B cell (primary cell): ENCODE measurements around the gene GPHN. TPM values are rescaled to one million over a fixed set of nuclear protein-coding genes. Genes with fewer than 3 reads are reported as not detected.

Source experiments
- ATAC-seq: fragments of 200-7000 bp; cut with Tn5 transposase; one replicate; pipeline ENCODE4 v1.10.0; 2021; ENCODE audit warnings: low read depth, mild to moderate bottlenecking, moderate number of reproducible peaks, moderate library complexity
- CTCF ChIA-PET: fragments of 350-600 bp; sonication (Branson Sonifier 250); formaldehyde crosslinking; loops from one replicate; lab custom pipeline; 2021; ENCODE audit warnings: antibody characterized with exemption, inconsistent platforms; lab: Charles Lee
- POLR2A ChIA-PET: fragments of 350-600 bp; sonication (Branson Sonifier 250); formaldehyde crosslinking; loops from one replicate; lab custom pipeline; 2021; ENCODE audit warnings: antibody characterized with exemption; lab: Charles Lee
- DNase-seq: peaks from one replicate; pipeline ENCODE4 v3.0.0; 2013
- H2AFZ ChIP-seq: 2 replicates; pipeline ENCODE4 v1.6.1; 2012; ENCODE audit warnings: mild to moderate bottlenecking, low read depth, low read length; ENCODE audit not compliant: insufficient read depth, poor library complexity, severe bottlenecking
- H3K27ac ChIP-seq, 2 donors: 1 replicate in 1 of 2; 2 replicates in 1 of 2; pipeline ENCODE4 v1.5.1; 2012 to 2013; ENCODE audit warnings: low read length in 2 of 2, mild to moderate bottlenecking in 2 of 2, moderate library complexity in 1 of 2
- H3K27me3 ChIP-seq, 4 experiments: fragments of 200-600 bp in 1 of 4; sonication (generic) in 1 of 4; replicated peaks in 1 of 4; 1 replicate in 2 of 4; 2 replicates in 2 of 4; pipeline versions ENCODE4 v1.6.1 to v1.7.0; 2013 to 2016; ENCODE audit warnings: low read length in 3 of 4, mild to moderate bottlenecking in 2 of 4, mixed read lengths in 1 of 4, moderate library complexity in 1 of 4; ENCODE audit not compliant: insufficient read depth in 4 of 4, control insufficient read depth in 3 of 4; ENCODE audit errors: control extremely low read depth in 1 of 4
- H3K36me3 ChIP-seq, 2 experiments: replicated peaks in 1 of 2; 1 replicate in 1 of 2; 2 replicates in 1 of 2; pipeline versions ENCODE4 v1.6.1 to v1.7.1; 2013; ENCODE audit warnings: low read length in 1 of 2; ENCODE audit not compliant: insufficient read depth in 2 of 2, control insufficient read depth in 1 of 2; ENCODE audit errors: control extremely low read depth in 1 of 2, extremely low read depth in 1 of 2
- H3K4me1 ChIP-seq, 2 donors: fragments of 200-600 bp in 1 of 2; sonication (generic) in 1 of 2; 1 replicate in 1 of 2; 2 replicates in 1 of 2; pipeline versions ENCODE4 v1.5.1 to v1.6.1; 2013 to 2017; ENCODE audit warnings: low read length in 2 of 2; ENCODE audit not compliant: control insufficient read depth in 2 of 2, insufficient read depth in 2 of 2
- H3K4me2 ChIP-seq: replicated peaks from 2 replicates; pipeline ENCODE3; 2012; ENCODE audit warnings: mild to moderate bottlenecking, low read depth, low read length; ENCODE audit not compliant: poor library complexity, severe bottlenecking
- H3K4me3 ChIP-seq, 5 experiments: fragments of 200-600 bp in 1 of 5; sonication (generic) in 1 of 5; 1 replicate in 3 of 5; 2 replicates in 2 of 5; pipeline versions ENCODE4 v1.5.1 to v1.7.0; 2011 to 2016; ENCODE audit warnings: low read length in 4 of 5, mild to moderate bottlenecking in 4 of 5, low read depth in 2 of 5, control low read depth in 1 of 5, moderate library complexity in 1 of 5; ENCODE audit not compliant: insufficient read depth in 1 of 5; ENCODE audit errors: control extremely low read depth in 1 of 5, extremely low read depth in 1 of 5
- H3K79me2 ChIP-seq: fragments of 200-600 bp; sonication (generic); one replicate; pipeline ENCODE4 v1.6.0; 2016; ENCODE audit warnings: low read length; ENCODE audit not compliant: control insufficient read depth, insufficient read depth
- H3K9ac ChIP-seq: fragments of 200-600 bp; sonication (generic); 2 replicates; pipeline ENCODE4 v1.6.1; 2017; ENCODE audit warnings: mild to moderate bottlenecking, low read length, moderate library complexity
- H3K9me3 ChIP-seq, 3 donors: one replicate each; pipeline versions ENCODE4 v1.6.1 to v1.7.1; 2013; ENCODE audit warnings: low read length in 2 of 3; ENCODE audit not compliant: control insufficient read depth in 2 of 3, insufficient read depth in 1 of 3; ENCODE audit errors: control extremely low read depth in 1 of 3
- H4K20me1 ChIP-seq: 2 replicates; pipeline ENCODE4 v1.6.0; 2012; ENCODE audit warnings: mild to moderate bottlenecking, low read length; ENCODE audit not compliant: insufficient read depth, control insufficient read depth, poor library complexity, severe bottlenecking
- H3K27ac Mint-ChIP-seq: one replicate; pipeline ENCODE4 v1.8.0; 2021; ENCODE audit warnings: mixed read lengths
- H3K27me3 Mint-ChIP-seq: one replicate; pipeline ENCODE4 v1.8.0; 2021; ENCODE audit warnings: mixed read lengths
- H3K4me1 Mint-ChIP-seq: one replicate; pipeline ENCODE4 v1.8.0; 2021; ENCODE audit warnings: mixed read lengths
- H3K4me3 Mint-ChIP-seq: one replicate; pipeline ENCODE4 v1.8.0; 2021; ENCODE audit warnings: mixed read lengths
- H3K9me3 Mint-ChIP-seq: one replicate; pipeline ENCODE4 v1.8.0; 2022; ENCODE audit warnings: mixed read lengths; ENCODE audit not compliant: insufficient read depth
- CTCF ChIP-seq: fragments of 200-600 bp; IDR thresholded peaks from one replicate; pipeline ENCODE4 v1.8.0; 2022; ENCODE audit warnings: antibody characterized with exemption, mild to moderate bottlenecking
- EZH2 ChIP-seq: IDR thresholded peaks from 2 replicates; pipeline ENCODE4 v1.6.1; 2012; ENCODE audit warnings: borderline replicate concordance, low read depth, mild to moderate bottlenecking, moderate library complexity, low read length; ENCODE audit not compliant: insufficient read depth, poor library complexity, severe bottlenecking
- WGBS: methylation state at CpG from one replicate; pipeline ENCODE4 v1.1.5; 2013; ENCODE audit warnings: missing lambda C conversion rate; ENCODE audit not compliant: insufficient coverage; 5-methylcytosine and 5-hydroxymethylcytosine counted together
- intact Hi-C: fragments of 100-400 bp; cut with micrococcal nuclease; formaldehyde crosslinking; loops from one replicate; pipeline ENCODE4 v1.10.0; 2022
- polyA plus RNA-seq: library from polyadenylated mRNA; depleted of rRNA; stranded (reverse); fragments of >200 nt; gene quantifications from 2 replicates; pipeline ENCODE4 v1.2.3, GENCODE V29; 2012
- total RNA-seq, 2 donors: library from RNA; stranded (reverse); fragments of 120-200 nt in 1 of 2; gene quantifications; 1 replicate in 1 of 2; 2 replicates in 1 of 2; pipeline versions ENCODE4 v1.2.3 to v1.2.4, GENCODE V29; 2013 to 2022

GPHN gene
- total and polyA plus RNA-seq, 2 donors (not counting 1 experiment from before 2014, with no cell fraction given) = 3.4 to 18.0 TPM

DNA sequence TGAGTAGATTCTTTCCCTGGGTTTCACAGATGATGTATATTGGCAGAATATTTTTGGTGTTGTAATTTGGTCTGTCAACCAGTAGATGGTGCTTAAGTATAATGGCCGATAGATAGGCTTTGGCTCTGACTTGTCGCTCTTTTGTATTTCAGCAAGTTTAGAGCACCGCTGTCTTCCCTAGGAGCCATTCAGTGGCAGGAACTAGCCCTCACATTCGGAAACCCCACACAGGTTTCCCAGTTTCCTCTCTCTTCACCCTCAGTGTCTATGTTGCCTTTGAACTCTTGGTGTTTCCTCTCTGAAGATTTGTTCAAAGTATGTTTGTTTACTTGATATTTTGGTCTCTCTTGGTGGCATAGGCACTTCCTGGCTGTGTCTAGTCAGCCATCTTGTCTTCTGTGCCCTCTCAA, 102.2 kb downstream of the GPHN start:
- ChIA-PET CTCF (interaction anchor here (0.5 kb wide), 1 partner anchor 322 kb away, joined by 3 read pairs; no protein-coding TSS in a partner anchor), POLR2A (no interaction called here)
- ATAC-seq = no peak
- no peaks in the 10 kb centered on the region for H4K20me1 ChIP-seq
- no peaks in the 10 kb centered on the region for H3K4me1 ChIP-seq
- peak; percentile 5 for DNase-seq
- intact Hi-C loops = no loop called here
- no peak overlapping the region for H2AFZ ChIP-seq
- no peaks in the 10 kb centered on the region for H3K27me3 Mint-ChIP-seq
- H3K9me3 Mint-ChIP-seq = peaks cover 3% of the 10 kb centered on the region
- TF ChIP-seq EZH2 = no peak
- no peak for TF ChIP-seq CTCF
- no peak overlapping the region for H3K9ac ChIP-seq
- no peaks in the 10 kb centered on the region for H3K27me3 ChIP-seq
- H3K27ac Mint-ChIP-seq = no peak overlapping the region
- peaks cover 8% of the 10 kb centered on the region for H3K79me2 ChIP-seq
- H3K4me2 ChIP-seq = no peak overlapping the region
- no peak overlapping the region for H3K4me3 ChIP-seq
- WGBS = no CpG with 5 or more reads among the region's 4 CpGs
- H3K27ac ChIP-seq = no peak overlapping the region
- peaks cover 0 to 6% (median 0%) of the 10 kb centered on the region in 3 donors for H3K9me3 ChIP-seq
- H3K36me3 ChIP-seq = no peaks in the 10 kb centered on the region
- no peak overlapping the region for H3K4me3 Mint-ChIP-seq
- H3K4me1 Mint-ChIP-seq = peaks cover 2% of the 10 kb centered on the region

DNA sequence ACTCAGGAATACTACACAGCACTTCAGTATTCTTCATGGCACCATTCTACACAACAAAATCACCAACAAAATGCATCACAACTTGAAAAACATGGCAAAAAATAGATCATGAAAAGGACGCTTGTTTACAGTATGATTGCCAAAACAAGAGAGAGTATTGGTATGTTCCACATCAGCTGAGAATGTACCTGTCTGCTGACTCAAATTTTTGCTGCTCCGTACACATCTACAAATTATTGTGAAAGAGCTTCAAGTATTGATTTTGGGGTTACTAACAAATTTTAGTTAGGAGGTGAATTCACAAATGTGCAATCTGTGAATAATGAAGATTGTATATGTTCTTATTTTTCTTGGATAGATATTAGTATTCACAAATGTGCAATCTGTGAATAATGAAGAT, 105.4 kb downstream of the GPHN start:
- Histone ChIP-seq H3K4me3 (no peak overlapping the region), H3K4me2 (no peak overlapping the region), H3K27ac (no peak overlapping the region), H3K4me1 (no peaks in the 10 kb centered on the region), H3K9ac (no peak overlapping the region), H4K20me1 (no peaks in the 10 kb centered on the region), H3K27me3 (no peaks in the 10 kb centered on the region), H2AFZ (no peak overlapping the region), H3K9me3 (peaks cover 1 to 18% (median 12%) of the 10 kb centered on the region in 3 donors), H3K79me2 (peaks cover 14% of the 10 kb centered on the region), H3K36me3 (no peaks in the 10 kb centered on the region)
- peaks cover 2% of the 10 kb centered on the region for H3K4me1 Mint-ChIP-seq
- ATAC-seq (no peak), DNase-seq (no peak)
- intact Hi-C loops = no loop called here
- POLR2A ChIA-PET = no interaction called here
- CTCF ChIA-PET = interaction anchor here (0.9 kb wide), 1 partner anchor 11 kb away, joined by 3 read pairs; no protein-coding TSS in a partner anchor
- no peaks in the 10 kb centered on the region for H3K27me3 Mint-ChIP-seq
- WGBS = no CpG with 5 or more reads among the region's 2 CpGs
- no peak overlapping the region for H3K27ac Mint-ChIP-seq
- TF ChIP-seq CTCF (no peak), EZH2 (no peak)
- H3K4me3 Mint-ChIP-seq = no peak overlapping the region
- peaks cover 5% of the 10 kb centered on the region for H3K9me3 Mint-ChIP-seq
